Measurements from ENCODE around the gene EVA1A.

- TF ChIP-seq CTCF (IDR thresholded peaks at IDR 0.05) (no peak), TCF7L2 (IDR thresholded peaks at IDR 0.05; ENCODE audit: low read depth, low read length) (no peak), POLR2AphosphoS5 (IDR thresholded peaks at IDR 0.05; ENCODE audit: low read depth, low read length) (no peak), REST (IDR thresholded peaks at IDR 0.05; ENCODE audit: insufficient read depth in 1 of 2, low read depth in 2 of 2, low read length in 1 of 2) (no peak)
Observed at GRCh38 chr2:75515584-75516368, 45.0 kb downstream of the EVA1A start.

Data from Panc1 (cell line).